ENCODE measurements around the gene STRN4.
"Not testable (repeated sequence)": the region's sequence is repeated elsewhere in the genome, so short reads cannot be mapped to it uniquely, and the experiment has no call there.

Gene STRN4

DNA sequence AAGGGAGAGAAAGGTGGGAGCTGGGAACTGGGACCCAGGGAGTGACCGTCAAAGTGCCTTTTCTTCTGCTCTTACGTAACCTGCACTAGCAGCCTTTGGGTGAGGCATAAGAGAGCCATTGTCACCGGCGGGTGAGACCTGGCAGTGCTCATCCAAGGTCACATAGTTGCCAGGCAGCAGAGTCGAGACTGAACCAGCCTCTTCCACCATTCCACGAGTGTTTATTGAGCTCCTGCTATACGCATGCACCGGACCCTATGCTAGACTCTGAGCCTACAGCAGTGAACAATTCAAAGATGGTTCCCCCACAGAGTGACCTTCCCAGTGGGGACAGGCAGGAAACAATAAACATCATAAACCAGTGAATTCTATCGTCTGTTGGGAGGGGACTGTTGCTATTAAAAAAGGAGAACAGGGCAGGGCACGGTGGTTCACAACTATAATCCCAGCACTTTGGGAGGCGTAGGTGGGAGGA lies 18.6 kb upstream of the STRN4 start:
- Histone ChIP-seq H3K27me3 (ENCODE audit: insufficient read depth, low read length) (no peaks in the 10 kb centered on the region), H3K4me3 (ENCODE audit: low read length) (no peak overlapping the region), H3K9ac (ENCODE audit: low read depth, low read length) (no peak overlapping the region), H3K9me3 (ENCODE audit: insufficient read depth, low read depth, low read length) (no peaks in the 10 kb centered on the region), H3K36me3 (ENCODE audit: insufficient read depth, low read depth, low read length) (no peaks in the 10 kb centered on the region), H3K27ac (ENCODE audit: low read length) (no peak overlapping the region), H3K4me1 (ENCODE audit: insufficient read depth, low read length) (peaks cover 3% of the 10 kb centered on the region; the same call in 1 of the 2 replicates)

DNA sequence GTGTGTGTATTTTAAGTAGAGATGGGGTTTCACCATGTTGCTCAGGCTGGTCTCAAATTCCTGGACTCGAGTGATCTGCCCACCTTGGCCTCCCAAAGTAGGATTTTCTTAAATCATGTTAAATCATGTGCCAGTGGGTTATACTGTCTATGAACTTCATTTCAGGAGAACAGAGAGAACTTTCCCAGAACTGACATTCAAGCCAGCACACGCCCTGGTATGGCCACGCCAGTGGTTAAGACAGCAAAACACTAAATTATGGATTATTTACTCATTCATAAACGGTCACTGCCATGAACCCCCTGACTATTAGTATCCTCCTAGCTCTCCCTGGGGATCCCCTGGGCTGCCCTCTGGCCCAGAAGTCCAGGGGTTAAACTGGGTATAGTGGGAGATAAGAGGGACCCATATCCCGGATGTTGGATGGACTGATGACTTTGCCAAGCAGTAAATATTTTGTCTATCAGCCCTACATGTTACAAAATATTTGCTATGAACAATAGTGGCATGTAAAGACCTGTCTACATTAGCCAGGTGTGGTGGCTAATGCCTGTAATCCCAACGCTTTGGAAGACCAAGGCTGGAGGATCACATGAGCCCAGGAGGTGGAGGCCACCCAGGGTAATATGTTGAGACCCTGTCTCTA lies 16.1 kb upstream of the STRN4 start:
- no peaks in the 10 kb centered on the region for H3K27me3 ChIP-seq (ENCODE audit: insufficient read depth, low read length)
- H3K9ac ChIP-seq (ENCODE audit: low read depth, low read length), result no peak overlapping the region
- peaks cover 7% of the 10 kb centered on the region; the same call in 1 of the 2 replicates for H3K4me1 ChIP-seq (ENCODE audit: insufficient read depth, low read length)
- H3K27ac ChIP-seq (ENCODE audit: low read length), result no peak overlapping the region
- H3K4me3 ChIP-seq (ENCODE audit: low read length), result no peak overlapping the region
- H3K9me3 ChIP-seq (ENCODE audit: insufficient read depth, low read depth, low read length), result no peaks in the 10 kb centered on the region
- peaks cover 8% of the 10 kb centered on the region; the same call in 1 of the 2 replicates for H3K36me3 ChIP-seq (ENCODE audit: insufficient read depth, low read depth, low read length)

DNA sequence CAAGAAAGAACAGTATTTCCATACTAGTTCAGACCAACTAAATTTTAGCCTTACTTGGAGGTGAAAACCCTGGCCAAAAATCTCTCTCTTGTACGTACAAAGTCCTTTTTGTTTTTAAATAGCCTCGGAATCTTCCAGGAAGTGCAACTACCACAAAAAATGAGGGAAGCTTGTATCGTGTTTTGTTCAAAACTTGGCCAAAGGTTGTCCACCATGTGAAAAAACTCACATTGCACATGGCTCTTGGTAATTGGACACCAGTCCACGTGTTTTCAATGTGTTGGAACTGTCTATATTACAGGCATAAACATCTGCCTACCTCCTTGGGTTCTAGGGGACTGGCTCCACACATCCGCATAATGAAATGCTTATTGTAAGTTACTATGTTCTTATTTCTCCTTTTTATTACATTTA lies 15.2 kb upstream of the STRN4 start:
- H3K4me1 ChIP-seq (ENCODE audit: insufficient read depth, low read length), result peaks cover 7% of the 10 kb centered on the region; the same call in 1 of the 2 replicates
- H3K27me3 ChIP-seq (ENCODE audit: insufficient read depth, low read length), result no peaks in the 10 kb centered on the region
- H3K9me3 ChIP-seq (ENCODE audit: insufficient read depth, low read depth, low read length), result no peaks in the 10 kb centered on the region
- no peak overlapping the region for H3K4me3 ChIP-seq (ENCODE audit: low read length)
- peaks cover 14% of the 10 kb centered on the region; the same call in 1 of the 2 replicates for H3K36me3 ChIP-seq (ENCODE audit: insufficient read depth, low read depth, low read length)
- no peak overlapping the region for H3K9ac ChIP-seq (ENCODE audit: low read depth, low read length)
- no peak overlapping the region for H3K27ac ChIP-seq (ENCODE audit: low read length)

DNA sequence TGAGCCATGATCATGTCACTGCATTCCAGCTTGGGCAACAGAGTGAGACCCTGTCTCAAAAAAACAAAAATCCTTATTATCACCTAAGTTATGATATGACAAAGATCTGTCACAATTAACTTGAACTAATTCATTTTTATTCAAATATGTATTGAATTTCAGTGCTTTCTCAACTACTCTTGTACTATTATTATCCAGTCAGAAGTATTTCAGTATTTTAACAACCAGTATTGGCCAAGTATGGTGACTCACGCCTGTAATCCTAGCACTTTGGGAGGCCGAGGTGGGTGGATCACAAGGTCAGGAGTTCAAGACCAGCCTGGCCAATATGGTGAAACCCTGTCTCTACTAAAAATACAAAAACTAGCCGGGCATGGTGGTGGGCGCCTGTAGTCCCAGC lies 14.6 kb upstream of the STRN4 start:
- not testable (repeated sequence) for H3K9me3 ChIP-seq (ENCODE audit: insufficient read depth, low read depth, low read length); H3K27me3 ChIP-seq (ENCODE audit: insufficient read depth, low read length); H3K27ac ChIP-seq (ENCODE audit: low read length); H3K4me1 ChIP-seq (ENCODE audit: insufficient read depth, low read length); H3K4me3 ChIP-seq (ENCODE audit: low read length); H3K9ac ChIP-seq (ENCODE audit: low read depth, low read length)
- H3K36me3 ChIP-seq (ENCODE audit: insufficient read depth, low read depth, low read length), result peaks cover 14% of the 10 kb centered on the region; the same call in 1 of the 2 replicates

- Histone ChIP-seq H3K27me3 (ENCODE audit: insufficient read depth, low read length) (no peaks in the 10 kb centered on the region), H3K4me3 (ENCODE audit: low read length) (no peak overlapping the region), H3K36me3 (ENCODE audit: insufficient read depth, low read depth, low read length) (peaks cover 14% of the 10 kb centered on the region; the same call in 1 of the 2 replicates), H3K9me3 (ENCODE audit: insufficient read depth, low read depth, low read length) (no peaks in the 10 kb centered on the region), H3K27ac (ENCODE audit: low read length) (no peak overlapping the region), H3K9ac (ENCODE audit: low read depth, low read length) (no peak overlapping the region), H3K4me1 (ENCODE audit: insufficient read depth, low read length) (peaks cover 7% of the 10 kb centered on the region; the same call in 1 of the 2 replicates)
Measured at GRCh38 chr19:46760363-46760762, 14.1 kb upstream of the STRN4 start.

DNA sequence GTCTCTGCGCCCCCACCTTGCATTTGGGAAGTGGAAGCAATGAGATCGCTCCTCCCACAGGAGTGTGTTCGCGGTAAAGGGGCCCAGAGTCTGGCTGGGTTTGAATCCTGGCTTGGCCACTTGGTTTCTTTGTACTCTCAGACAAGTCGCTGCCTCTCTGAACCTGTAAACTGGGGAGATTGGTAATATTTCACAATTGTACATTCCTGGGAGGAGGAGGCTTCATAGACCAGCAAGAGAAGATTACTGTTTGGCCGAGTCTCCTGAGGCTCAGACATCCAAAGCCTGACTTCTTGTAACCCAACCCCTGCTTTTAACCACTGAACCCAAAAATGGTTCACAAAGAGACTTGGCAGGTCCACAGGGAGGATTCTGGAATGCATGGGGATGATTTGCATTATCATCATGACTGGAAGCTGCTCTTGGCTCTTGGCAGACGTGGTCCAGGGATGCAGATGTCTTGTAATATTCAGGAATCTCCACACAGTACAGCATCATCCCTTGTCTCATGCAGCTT lies 13.6 kb upstream of the STRN4 start:
- no peak overlapping the region for H3K27ac ChIP-seq (ENCODE audit: low read length)

DNA sequence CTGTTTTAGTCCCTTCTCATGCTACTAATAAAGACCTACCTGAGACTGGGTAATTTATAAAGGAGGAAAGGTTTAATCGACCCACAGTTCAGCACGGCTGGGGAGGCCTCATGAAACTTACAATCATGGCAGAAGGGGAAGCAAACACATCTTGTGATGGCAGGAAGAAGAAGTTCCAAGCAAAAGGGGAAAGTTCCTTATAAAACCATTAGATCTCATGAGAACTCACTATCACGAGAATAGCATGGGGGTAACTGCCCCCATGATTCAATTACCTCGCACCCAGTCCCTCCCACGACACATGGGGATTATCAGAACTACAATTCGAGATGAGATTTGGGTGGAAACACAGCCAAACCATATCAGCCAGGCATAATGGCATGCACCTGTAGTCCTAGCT lies 13.0 kb upstream of the STRN4 start:
- Histone ChIP-seq H3K27me3 (ENCODE audit: insufficient read depth, low read length) (no peaks in the 10 kb centered on the region), H3K9me3 (ENCODE audit: insufficient read depth, low read depth, low read length) (no peaks in the 10 kb centered on the region), H3K36me3 (ENCODE audit: insufficient read depth, low read depth, low read length) (peaks cover 14% of the 10 kb centered on the region; the same call in 1 of the 2 replicates), H3K9ac (ENCODE audit: low read depth, low read length) (no peak overlapping the region), H3K4me3 (ENCODE audit: low read length) (no peak overlapping the region), H3K4me1 (ENCODE audit: insufficient read depth, low read length) (peaks cover 7% of the 10 kb centered on the region; the same call in 1 of the 2 replicates), H3K27ac (ENCODE audit: low read length) (no peak overlapping the region)

More for the DNA sequence above, 13.6 kb upstream of the STRN4 start:
- Histone ChIP-seq H3K9ac (ENCODE audit: low read depth, low read length) (no peak overlapping the region), H3K4me1 (ENCODE audit: insufficient read depth, low read length) (peaks cover 7% of the 10 kb centered on the region; the same call in 1 of the 2 replicates), H3K4me3 (ENCODE audit: low read length) (no peak overlapping the region), H3K27me3 (ENCODE audit: insufficient read depth, low read length) (no peaks in the 10 kb centered on the region), H3K36me3 (ENCODE audit: insufficient read depth, low read depth, low read length) (peaks cover 14% of the 10 kb centered on the region; the same call in 1 of the 2 replicates), H3K9me3 (ENCODE audit: insufficient read depth, low read depth, low read length) (no peaks in the 10 kb centered on the region)

DNA sequence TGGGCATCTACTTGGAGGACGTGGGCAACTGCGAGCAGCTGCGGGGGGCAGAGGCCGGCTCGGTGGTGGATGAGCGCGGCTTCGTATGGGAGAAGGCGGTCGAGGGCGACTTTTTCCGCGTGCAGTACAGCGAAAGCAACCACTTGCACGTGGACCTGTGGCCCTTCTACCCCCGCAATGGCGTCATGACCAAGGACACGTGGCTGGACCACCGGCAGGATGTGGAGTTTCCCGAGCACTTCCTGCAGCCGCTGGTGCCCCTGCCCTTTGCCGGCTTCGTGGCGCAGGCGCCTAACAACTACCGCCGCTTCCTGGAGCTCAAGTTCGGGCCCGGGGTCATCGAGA lies 10.3 kb upstream of the STRN4 start:
- no peak overlapping the region for H3K4me3 ChIP-seq (ENCODE audit: low read length)
- no peak overlapping the region for H3K27ac ChIP-seq (ENCODE audit: low read length)
- no peak overlapping the region for H3K9ac ChIP-seq (ENCODE audit: low read depth, low read length)
- H3K9me3 ChIP-seq (ENCODE audit: insufficient read depth, low read depth, low read length), result no peaks in the 10 kb centered on the region
- peaks cover 7% of the 10 kb centered on the region; the same call in 1 of the 2 replicates for H3K4me1 ChIP-seq (ENCODE audit: insufficient read depth, low read length)
- no peaks in the 10 kb centered on the region for H3K27me3 ChIP-seq (ENCODE audit: insufficient read depth, low read length)
- H3K36me3 ChIP-seq (ENCODE audit: insufficient read depth, low read depth, low read length), result peaks cover 21% of the 10 kb centered on the region; the same call in 1 of the 2 replicates

DNA sequence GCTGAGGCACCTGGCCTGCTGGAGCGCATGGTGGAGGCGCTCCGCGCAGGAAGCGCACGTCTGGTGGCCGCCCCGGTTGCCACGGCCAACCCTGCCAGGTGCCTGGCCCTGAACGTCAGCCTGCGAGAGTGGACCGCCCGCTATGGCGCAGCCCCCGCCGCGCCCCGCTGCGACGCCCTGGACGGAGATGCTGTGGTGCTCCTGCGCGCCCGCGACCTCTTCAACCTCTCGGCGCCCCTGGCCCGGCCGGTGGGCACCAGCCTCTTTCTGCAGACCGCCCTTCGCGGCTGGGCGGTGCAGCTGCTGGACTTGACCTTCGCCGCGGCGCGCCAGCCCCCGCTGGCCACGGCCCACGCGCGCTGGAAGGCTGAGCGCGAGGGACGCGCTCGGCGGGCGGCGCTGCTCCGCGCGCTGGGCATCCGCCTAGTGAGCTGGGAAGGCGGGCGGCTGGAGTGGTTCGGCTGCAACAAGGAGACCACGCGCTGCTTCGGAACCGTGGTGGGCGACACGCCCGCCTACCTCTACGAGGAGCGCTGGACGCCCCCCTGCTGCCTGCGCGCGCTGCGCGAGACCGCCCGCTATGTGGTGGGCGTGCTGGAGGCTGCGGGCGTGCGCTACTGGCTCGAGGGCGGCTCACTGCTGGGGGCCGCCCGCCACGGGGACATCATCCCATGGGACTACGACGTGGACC lies 9.7 kb upstream of the STRN4 start:
- H3K36me3 ChIP-seq (ENCODE audit: insufficient read depth, low read depth, low read length), result peaks cover 23% of the 10 kb centered on the region; the same call in 1 of the 2 replicates
- peaks cover 7% of the 10 kb centered on the region; the same call in 1 of the 2 replicates for H3K4me1 ChIP-seq (ENCODE audit: insufficient read depth, low read length)
- no peak overlapping the region for H3K4me3 ChIP-seq (ENCODE audit: low read length)
- H3K27me3 ChIP-seq (ENCODE audit: insufficient read depth, low read length), result no peaks in the 10 kb centered on the region
- H3K9ac ChIP-seq (ENCODE audit: low read depth, low read length), result no peak overlapping the region
- no peaks in the 10 kb centered on the region for H3K9me3 ChIP-seq (ENCODE audit: insufficient read depth, low read depth, low read length)
- H3K27ac ChIP-seq (ENCODE audit: low read length), result no peak overlapping the region

DNA sequence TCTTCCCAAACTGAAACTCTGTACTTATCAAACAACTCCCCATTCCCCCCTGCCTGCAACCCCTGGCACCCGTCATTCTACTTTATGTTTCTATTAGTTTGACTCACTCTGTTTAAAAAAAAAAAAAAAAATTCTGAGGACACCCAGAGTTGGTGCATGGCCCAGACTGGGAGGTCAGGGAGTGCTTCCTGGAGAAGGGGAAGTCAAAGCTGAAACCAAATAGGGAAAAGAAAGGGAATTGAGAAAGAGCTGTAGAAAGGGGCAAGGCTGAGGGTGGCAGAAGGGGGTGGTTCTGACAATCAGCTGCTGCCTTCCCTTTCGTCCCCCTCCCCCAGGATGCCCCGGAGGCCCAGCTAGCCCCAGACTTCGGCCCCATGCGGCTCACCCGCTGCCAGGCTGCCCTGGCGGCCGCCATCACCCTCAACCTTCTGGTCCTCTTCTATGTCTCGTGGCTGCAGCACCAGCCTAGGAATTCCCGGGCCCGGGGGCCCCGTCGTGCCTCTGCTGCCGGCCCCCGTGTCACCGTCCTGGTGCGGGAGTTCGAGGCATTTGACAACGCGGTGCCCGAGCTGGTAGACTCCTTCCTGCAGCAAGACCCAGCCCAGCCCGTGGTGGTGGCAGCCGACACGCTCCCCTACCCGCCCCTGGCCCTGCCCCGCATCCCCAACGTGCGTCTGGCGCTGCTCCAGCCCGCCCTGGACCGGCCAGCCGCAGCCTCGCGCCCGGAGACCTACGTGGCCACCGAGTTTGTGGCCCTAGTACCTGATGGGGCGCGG lies 9.0 kb upstream of the STRN4 start:
- Histone ChIP-seq H3K9me3 (ENCODE audit: insufficient read depth, low read depth, low read length) (no peaks in the 10 kb centered on the region), H3K27ac (ENCODE audit: low read length) (no peak overlapping the region), H3K36me3 (ENCODE audit: insufficient read depth, low read depth, low read length) (peaks cover 31% of the 10 kb centered on the region), H3K4me1 (ENCODE audit: insufficient read depth, low read length) (peaks cover 7% of the 10 kb centered on the region; the same call in 1 of the 2 replicates), H3K27me3 (ENCODE audit: insufficient read depth, low read length) (no peaks in the 10 kb centered on the region), H3K4me3 (ENCODE audit: low read length) (no peak overlapping the region), H3K9ac (ENCODE audit: low read depth, low read length) (no peak overlapping the region)

DNA sequence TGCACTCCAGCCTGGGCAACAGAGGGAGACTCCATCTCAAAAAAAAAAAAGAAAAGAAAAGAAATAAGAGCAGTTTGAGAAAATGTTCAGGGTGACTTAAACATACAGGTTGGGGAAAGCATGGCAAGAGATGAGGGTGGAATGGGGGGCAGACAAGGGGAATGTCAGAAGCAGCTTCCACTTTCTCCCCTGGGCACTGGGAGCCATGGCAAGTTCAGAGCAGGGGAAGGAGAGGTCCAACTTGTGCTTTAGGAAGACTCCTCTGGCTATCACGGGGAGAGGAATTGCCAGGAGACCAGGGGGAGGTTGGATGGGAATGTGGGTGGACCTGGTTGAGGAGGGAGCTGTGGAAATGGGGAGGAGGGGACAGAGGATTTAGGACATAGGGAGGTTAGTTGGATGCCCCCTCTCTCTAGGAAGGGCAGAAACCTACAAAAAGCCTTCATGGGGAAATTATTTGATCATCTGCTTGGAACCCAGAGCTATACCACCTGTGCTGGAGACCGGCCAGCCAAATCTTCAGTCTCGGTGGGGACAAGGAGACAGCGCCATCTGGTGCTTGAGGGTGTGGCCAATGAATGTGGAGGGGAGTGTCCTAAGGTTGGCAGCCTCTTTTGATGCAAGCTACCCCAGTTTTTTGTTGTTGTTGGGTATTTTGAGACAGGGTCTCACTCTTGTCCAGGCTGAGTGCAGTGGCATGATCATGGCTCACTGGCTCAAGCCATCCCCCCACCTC lies 7.3 kb upstream of the STRN4 start:
- no peaks in the 10 kb centered on the region for H3K4me1 ChIP-seq (ENCODE audit: insufficient read depth, low read length)
- no peak overlapping the region for H3K27ac ChIP-seq (ENCODE audit: low read length)
- no peaks in the 10 kb centered on the region for H3K9me3 ChIP-seq (ENCODE audit: insufficient read depth, low read depth, low read length)
- H3K36me3 ChIP-seq (ENCODE audit: insufficient read depth, low read depth, low read length), result peaks cover 44% of the 10 kb centered on the region
- H3K27me3 ChIP-seq (ENCODE audit: insufficient read depth, low read length), result no peaks in the 10 kb centered on the region
- no peak overlapping the region for H3K4me3 ChIP-seq (ENCODE audit: low read length)
- no peak overlapping the region for H3K9ac ChIP-seq (ENCODE audit: low read depth, low read length)

Data from iPS-20b (cell line).